Hepatocyte (in vitro differentiated cells): ENCODE data around the gene FAM76B. TPM values are rescaled to one million over a fixed set of nuclear protein-coding genes. Genes with fewer than 3 reads are reported as not detected.

Experiments used
- DNase-seq: peaks from one replicate; pipeline ENCODE4 v3.0.0-alpha.2; 2016; ENCODE audit warnings: low spot score
- H2AFZ ChIP-seq: fragments of 200-600 bp; sonication (generic); 2 replicates; pipeline ENCODE4 v1.6.0; 2016; ENCODE audit warnings: antibody characterized with exemption, mild to moderate bottlenecking
- H3K27ac ChIP-seq: fragments of 200-600 bp; sonication (generic); 2 replicates; pipeline ENCODE4 v1.5.1; 2016; ENCODE audit warnings: mild to moderate bottlenecking
- H3K27me3 ChIP-seq: fragments of 200-600 bp; sonication (generic); 2 replicates; pipeline ENCODE4 v1.6.1; 2016
- H3K36me3 ChIP-seq: fragments of 200-600 bp; sonication (generic); replicated peaks from 2 replicates; pipeline ENCODE4 v1.5.1; 2016; ENCODE audit warnings: low read depth; ENCODE audit not compliant: insufficient read depth
- H3K4me1 ChIP-seq: fragments of 200-600 bp; sonication (generic); 2 replicates; pipeline ENCODE4 v1.5.1; 2016; ENCODE audit warnings: mild to moderate bottlenecking, moderate library complexity; ENCODE audit not compliant: insufficient read depth
- H3K4me2 ChIP-seq: fragments of 200-600 bp; sonication (generic); 2 replicates; pipeline ENCODE4 v1.6.0; 2016
- H3K4me3 ChIP-seq: fragments of 200-600 bp; sonication (generic); 2 replicates; pipeline ENCODE4 v1.5.1; 2016; ENCODE audit warnings: mild to moderate bottlenecking
- H3K79me2 ChIP-seq: fragments of 200-600 bp; sonication (generic); 2 replicates; pipeline ENCODE4 v1.6.0; 2017; ENCODE audit warnings: mild to moderate bottlenecking
- H3K9me2 ChIP-seq: fragments of 200-600 bp; sonication (generic); replicated peaks from 2 replicates; pipeline ENCODE4 v1.6.0; 2017; ENCODE audit warnings: mild to moderate bottlenecking; ENCODE audit not compliant: insufficient read depth
- H3K9me3 ChIP-seq: fragments of 200-600 bp; sonication (generic); 2 replicates; pipeline ENCODE4 v1.5.1; 2016; ENCODE audit warnings: low read depth, mild to moderate bottlenecking
- H4K20me1 ChIP-seq: fragments of 200-600 bp; sonication (generic); 2 replicates; pipeline ENCODE4 v1.6.0; 2016; ENCODE audit warnings: mild to moderate bottlenecking; ENCODE audit not compliant: insufficient read depth, poor library complexity, severe bottlenecking
- EZH2 ChIP-seq: fragments of 200-600 bp; sonication (generic); IDR thresholded peaks from 2 replicates; pipeline ENCODE4 v1.6.1; 2016; ENCODE audit warnings: antibody characterized with exemption, mild to moderate bottlenecking, borderline replicate concordance
- EZH2phosphoT487 ChIP-seq: fragments of 200-600 bp; sonication (generic); IDR thresholded peaks from one replicate; pipeline ENCODE4 v1.6.1; 2018; ENCODE audit warnings: antibody characterized with exemption, mild to moderate bottlenecking, low read depth, moderate library complexity; ENCODE audit not compliant: unreplicated experiment, severe bottlenecking
- WGBS: methylation state at CpG from one replicate; pipeline ENCODE4 v1.1.6; 2016; ENCODE audit warnings: low lambda C conversion rate; ENCODE audit errors: missing lambda C conversion rate; 5-methylcytosine and 5-hydroxymethylcytosine counted together
- polyA plus RNA-seq: library from polyadenylated mRNA; unstranded; fragments of >200 nt; fragmentation: Nextera tagmentation; extraction: Ambion mirVana; gene quantifications from 2 replicates; pipeline ENCODE4 v1.2.1, GENCODE V29; 2016
- total RNA-seq: library from RNA; depleted of rRNA; stranded (reverse); fragments of >200 nt; gene quantifications from 2 replicates; pipeline ENCODE4 v1.2.3, GENCODE V29; 2014
- TF ChIP-seq, protein P1 (sequence below): fragments of 200-600 bp; sonication (generic); IDR thresholded peaks from 2 replicates; pipeline ENCODE4 v1.5.1; 2016; ENCODE audit warnings: antibody characterized with exemption, mild to moderate bottlenecking; ENCODE audit not compliant: poor library complexity

Gene FAM76B
- total and polyA plus RNA-seq, 2 experiments from 2014 or later, result 15.6 to 32.0 TPM

- 76% methylated on average over 1 of the region's 1 CpG for WGBS
- Histone ChIP-seq H3K4me3 (no peak overlapping the region), H4K20me1 (no peaks in the 10 kb centered on the region), H2AFZ (no peak overlapping the region), H3K4me1 (no peaks in the 10 kb centered on the region), H3K27me3 (no peaks in the 10 kb centered on the region), H3K9me3 (no peaks in the 10 kb centered on the region), H3K36me3 (no peaks in the 10 kb centered on the region), H3K79me2 (no peaks in the 10 kb centered on the region), H3K9me2 (no peaks in the 10 kb centered on the region), H3K4me2 (no peak overlapping the region), H3K27ac (no peak overlapping the region)
- TF ChIP-seq EZH2 (no peak), EZH2phosphoT487 (no peak)
- TF ChIP-seq, protein P1, sequence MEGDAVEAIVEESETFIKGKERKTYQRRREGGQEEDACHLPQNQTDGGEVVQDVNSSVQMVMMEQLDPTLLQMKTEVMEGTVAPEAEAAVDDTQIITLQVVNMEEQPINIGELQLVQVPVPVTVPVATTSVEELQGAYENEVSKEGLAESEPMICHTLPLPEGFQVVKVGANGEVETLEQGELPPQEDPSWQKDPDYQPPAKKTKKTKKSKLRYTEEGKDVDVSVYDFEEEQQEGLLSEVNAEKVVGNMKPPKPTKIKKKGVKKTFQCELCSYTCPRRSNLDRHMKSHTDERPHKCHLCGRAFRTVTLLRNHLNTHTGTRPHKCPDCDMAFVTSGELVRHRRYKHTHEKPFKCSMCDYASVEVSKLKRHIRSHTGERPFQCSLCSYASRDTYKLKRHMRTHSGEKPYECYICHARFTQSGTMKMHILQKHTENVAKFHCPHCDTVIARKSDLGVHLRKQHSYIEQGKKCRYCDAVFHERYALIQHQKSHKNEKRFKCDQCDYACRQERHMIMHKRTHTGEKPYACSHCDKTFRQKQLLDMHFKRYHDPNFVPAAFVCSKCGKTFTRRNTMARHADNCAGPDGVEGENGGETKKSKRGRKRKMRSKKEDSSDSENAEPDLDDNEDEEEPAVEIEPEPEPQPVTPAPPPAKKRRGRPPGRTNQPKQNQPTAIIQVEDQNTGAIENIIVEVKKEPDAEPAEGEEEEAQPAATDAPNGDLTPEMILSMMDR, result no peak
- DNase-seq, result no peak
Measured at GRCh38 chr11:95725196-95725595, 64.4 kb downstream of the FAM76B start.

GRCh38 chr11:95723361-95723942, 66.1 kb downstream of the FAM76B start:
- DNase-seq, result no peak
- Histone ChIP-seq H3K79me2 (no peaks in the 10 kb centered on the region), H3K9me2 (no peaks in the 10 kb centered on the region), H3K27ac (no peak overlapping the region), H3K9me3 (no peaks in the 10 kb centered on the region), H3K4me2 (no peak overlapping the region), H3K4me3 (no peak overlapping the region), H3K36me3 (no peaks in the 10 kb centered on the region), H3K4me1 (no peaks in the 10 kb centered on the region), H2AFZ (no peak overlapping the region), H3K27me3 (no peaks in the 10 kb centered on the region), H4K20me1 (no peaks in the 10 kb centered on the region)
- TF ChIP-seq EZH2phosphoT487, result no peak
- WGBS, result 81% methylated on average over 3 of the region's 3 CpGs

DNA sequence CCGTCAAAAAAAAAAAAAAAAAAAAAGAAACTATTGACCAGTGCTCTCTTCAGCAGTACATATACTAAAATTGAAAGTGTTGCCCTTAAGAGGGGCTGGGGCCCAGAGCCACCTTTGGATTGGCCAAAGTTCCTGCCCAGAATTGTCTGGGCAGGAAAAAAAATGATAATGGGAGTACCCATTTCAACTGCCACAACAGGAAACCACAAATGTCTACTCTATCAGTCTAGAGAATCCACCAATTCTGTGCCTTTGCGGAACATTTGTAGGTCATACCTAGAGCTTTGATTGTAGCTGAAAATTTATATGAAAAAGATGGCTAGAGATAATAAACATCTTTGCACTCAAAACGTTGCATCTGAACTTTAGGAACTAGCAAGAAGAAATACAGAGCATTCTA, 69.4 kb downstream of the FAM76B start:
- DNase-seq, result no peak
- no peaks in the 10 kb centered on the region for H4K20me1 ChIP-seq
- H3K36me3 ChIP-seq, result no peaks in the 10 kb centered on the region
- no peak overlapping the region for H3K4me3 ChIP-seq
- no peak overlapping the region for H3K4me2 ChIP-seq
- TF ChIP-seq, protein P1, result no peak
- TF ChIP-seq EZH2 (no peak), EZH2phosphoT487 (no peak)
- H3K9me3 ChIP-seq, result no peaks in the 10 kb centered on the region
- H3K27ac ChIP-seq, result no peak overlapping the region
- H3K9me2 ChIP-seq, result no peaks in the 10 kb centered on the region
- H3K79me2 ChIP-seq, result no peaks in the 10 kb centered on the region
- peaks cover 5% of the 10 kb centered on the region for H3K4me1 ChIP-seq
- H3K27me3 ChIP-seq, result no peaks in the 10 kb centered on the region
- no peak overlapping the region for H2AFZ ChIP-seq
- 56% methylated on average over 2 of the region's 3 CpGs for WGBS

Other genes with a start within 250 kb of the FAM76B start
- gene CEP57, start 716 bp upstream of the FAM76B start, total RNA-seq, result 48.8 and 52.3 TPM in 2 replicates
- 36.8 and 40.5 TPM in 2 replicates for gene CEP57, start 716 bp upstream of the FAM76B start, polyA plus RNA-seq
- 26.4 and 36.6 TPM in 2 replicates for gene MTMR2, start 134.3 kb upstream of the FAM76B start, total RNA-seq
- 20.6 and 22.9 TPM in 2 replicates for gene MTMR2, start 134.3 kb upstream of the FAM76B start, polyA plus RNA-seq